Vagina (tissue), 2 donors: ENCODE results near the gene MTERF2. TPM values are rescaled to one million over a fixed set of nuclear protein-coding genes. Genes with fewer than 3 reads are reported as not detected.
"Not testable (repeated sequence)": the region's sequence is repeated elsewhere in the genome, so short reads cannot be mapped to it uniquely, and the experiment has no call there.

Experiments used
- DNase-seq, 2 donors: peaks; one replicate each; pipeline ENCODE4 v3.0.0-alpha.2; 2017; ENCODE audit errors: extremely low spot score in 2 of 2
- H3K27ac ChIP-seq: fragments of 200-600 bp; sonication (generic); one replicate; pipeline ENCODE4 v1.5.1; 2019
- H3K27me3 ChIP-seq: fragments of 200-600 bp; sonication (generic); one replicate; pipeline ENCODE4 v1.5.1; 2019
- H3K36me3 ChIP-seq, 2 donors: fragments of 200-600 bp; sonication (generic); one replicate each; pipeline ENCODE4 v1.5.1; 2017 to 2019
- H3K4me1 ChIP-seq: fragments of 200-600 bp; sonication (generic); one replicate; pipeline ENCODE4 v1.5.1; 2019
- H3K4me3 ChIP-seq, 2 donors: fragments of 200-600 bp; sonication (generic); 1 replicate in 1 of 2; 2 replicates in 1 of 2; pipeline ENCODE4 v1.5.1; 2016 to 2019
- H3K9me3 ChIP-seq: fragments of 200-600 bp; sonication (generic); one replicate; pipeline ENCODE4 v1.5.1; 2019
- CTCF ChIP-seq, 3 experiments: fragments of 450-650 bp in 2 of 3; fragments of 200-600 bp in 1 of 3; sonication (generic) in 1 of 3; IDR thresholded peaks; one replicate each; pipeline ENCODE4 v1.5.1; 2017 to 2019; ENCODE audit warnings: antibody characterized with exemption in 3 of 3, mild to moderate bottlenecking in 2 of 3, moderate library complexity in 2 of 3
- POLR2A ChIP-seq, 2 donors: fragments of 450-650 bp; IDR thresholded peaks; one replicate each; pipeline ENCODE4 v1.6.1; 2017; ENCODE audit warnings: antibody characterized with exemption in 2 of 2, mild to moderate bottlenecking in 2 of 2, moderate library complexity in 2 of 2
- POLR2AphosphoS5 ChIP-seq, 2 donors: sonication (generic); formaldehyde crosslinking; IDR thresholded peaks; one replicate each; pipeline ENCODE4 v1.9.0; 2017; ENCODE audit warnings: antibody characterized with exemption in 2 of 2, mild to moderate bottlenecking in 2 of 2, low read depth in 1 of 2; ENCODE audit not compliant: insufficient read depth in 1 of 2
- intact Hi-C: fragments of 100-400 bp; cut with DNase I; formaldehyde crosslinking; loops from one replicate; pipeline ENCODE4 v1.15.1; 2023
- total RNA-seq: library from RNA; depleted of rRNA; stranded (reverse); fragments of >200 nt; gene quantifications from one replicate; pipeline ENCODE4 v1.2.3, GENCODE V29; 2016

The MTERF2 gene
- total RNA-seq, 1 donor from 2014 or later: 14.5 TPM

- no peak overlapping the region for H3K4me3 ChIP-seq
- H3K4me1 ChIP-seq: no peaks in the 10 kb centered on the region
- no peaks in the 10 kb centered on the region for H3K9me3 ChIP-seq
- H3K36me3 ChIP-seq: no peaks in the 10 kb centered on the region
- DNase-seq: no peak
- no peak overlapping the region for H3K27ac ChIP-seq
- no peaks in the 10 kb centered on the region for H3K27me3 ChIP-seq
- intact Hi-C loops: no loop called here
- no peak for TF ChIP-seq CTCF (IDR thresholded peaks at IDR 0.05)
Measured at GRCh38 chr12:107007411-107007810, 20.5 kb upstream of the MTERF2 start.

GRCh38 chr12:107002665-107003064 is 15.7 kb upstream of the MTERF2 start:
- intact Hi-C loops, H3K9me3 ChIP-seq, H3K4me1 ChIP-seq, DNase-seq, H3K4me3 ChIP-seq, H3K27ac ChIP-seq, H3K27me3 ChIP-seq, H3K36me3 ChIP-seq: not testable (repeated sequence)

GRCh38 chr12:106999446-106999845 is 12.5 kb upstream of the MTERF2 start:
- peaks cover 0 to 12% of the 10 kb centered on the region in 2 donors for H3K36me3 ChIP-seq
- TF ChIP-seq CTCF (IDR thresholded peaks at IDR 0.05) (no peak), POLR2AphosphoS5 (IDR thresholded peaks at IDR 0.05; ENCODE audit: insufficient read depth in 1 of 2, low read depth in 1 of 2) (no peak), POLR2A (IDR thresholded peaks at IDR 0.05) (no peak)
- no peak for DNase-seq
- no peak overlapping the region for H3K4me3 ChIP-seq
- no peaks in the 10 kb centered on the region for H3K27me3 ChIP-seq
- no peaks in the 10 kb centered on the region for H3K9me3 ChIP-seq
- no peak overlapping the region for H3K27ac ChIP-seq
- no peaks in the 10 kb centered on the region for H3K4me1 ChIP-seq
- intact Hi-C loops: no loop called here

- DNase-seq: no peak
- Histone ChIP-seq H3K4me1 (no peaks in the 10 kb centered on the region), H3K27me3 (no peaks in the 10 kb centered on the region), H3K36me3 (peaks cover 0 to 12% of the 10 kb centered on the region in 2 donors), H3K9me3 (no peaks in the 10 kb centered on the region), H3K4me3 (no peak overlapping the region), H3K27ac (no peak overlapping the region)
- intact Hi-C loops: no loop called here
- TF ChIP-seq POLR2AphosphoS5 (IDR thresholded peaks at IDR 0.05; ENCODE audit: insufficient read depth in 1 of 2, low read depth in 1 of 2) (no peak), POLR2A (IDR thresholded peaks at IDR 0.05) (no peak), CTCF (IDR thresholded peaks at IDR 0.05) (no peak)
Measured at GRCh38 chr12:106997916-106998315, 11.0 kb upstream of the MTERF2 start.

GRCh38 chr12:106996102-106996501 is 9.2 kb upstream of the MTERF2 start:
- H3K4me3 ChIP-seq, H3K27ac ChIP-seq, H3K4me1 ChIP-seq, H3K27me3 ChIP-seq, intact Hi-C loops, DNase-seq, H3K9me3 ChIP-seq: not testable (repeated sequence)
- H3K36me3 ChIP-seq: peaks cover 0 to 12% of the 10 kb centered on the region in 2 donors

GRCh38 chr12:106994579-106995220 is 7.8 kb upstream of the MTERF2 start:
- Histone ChIP-seq H3K4me1 (no peaks in the 10 kb centered on the region), H3K27me3 (no peaks in the 10 kb centered on the region), H3K27ac (no peak overlapping the region), H3K36me3 (peaks cover 0 to 12% of the 10 kb centered on the region in 2 donors), H3K4me3 (no peak overlapping the region), H3K9me3 (no peaks in the 10 kb centered on the region)
- TF ChIP-seq POLR2AphosphoS5 (IDR thresholded peaks at IDR 0.05; ENCODE audit: insufficient read depth in 1 of 2, low read depth in 1 of 2) (no peak), CTCF (IDR thresholded peaks at IDR 0.05) (no peak), POLR2A (IDR thresholded peaks at IDR 0.05) (no peak)
- DNase-seq: no peak
- intact Hi-C loops: no loop called here
